GM20000 (cell line): ENCODE measurements around the gene DNAH10.

Experiments used
- DNase-seq: peaks from one replicate; pipeline ENCODE4 v3.0.0; 2012; ENCODE audit warnings: low spot score
- CTCF ChIP-seq: IDR thresholded peaks from 2 replicates; pipeline ENCODE4 v1.5.1; 2012; ENCODE audit warnings: mild to moderate bottlenecking, control low read depth; ENCODE audit errors: extremely low read depth, missing control alignments

The DNAH10 gene

GRCh38 chr12:123828854-123829547, 66.9 kb downstream of the DNAH10 start:
- no peak for DNase-seq
- TF ChIP-seq CTCF = no peak

- DNase-seq = no peak
- TF ChIP-seq CTCF = no peak
These were observed 67.5 kb downstream of the DNAH10 start for GRCh38 chr12:123829561-123829960.

GRCh38 chr12:123830675-123831074, 68.6 kb downstream of the DNAH10 start:
- DNase-seq = no peak
- TF ChIP-seq CTCF = no peak

- TF ChIP-seq CTCF = no peak
- no peak for DNase-seq
These were observed 70.0 kb downstream of the DNAH10 start for GRCh38 chr12:123832052-123832451.

- no peak for TF ChIP-seq CTCF
- DNase-seq = no peak
These were observed 71.7 kb downstream of the DNAH10 start for GRCh38 chr12:123833830-123834229.

- TF ChIP-seq CTCF = no peak
- no peak for DNase-seq
These were observed 72.7 kb downstream of the DNAH10 start for GRCh38 chr12:123834845-123835244.

GRCh38 chr12:123836292-123836691, 74.2 kb downstream of the DNAH10 start:
- DNase-seq = no peak

More at GRCh38 chr12:123836292-123836691, 74.2 kb downstream of the DNAH10 start:
- TF ChIP-seq CTCF = no peak
